GM12874 (cell line): Measurements from ENCODE around the gene SSTR4.

Experiments used
- CTCF ChIP-seq: IDR thresholded peaks from 2 replicates; pipeline ENCODE4 v1.5.1; 2011; ENCODE audit warnings: low read depth, mild to moderate bottlenecking, control low read depth, low read length, moderate library complexity; ENCODE audit not compliant: insufficient read depth

The SSTR4 gene

GRCh38 chr20:23085436-23086055 is 50.4 kb downstream of the SSTR4 start:
- no peak for TF ChIP-seq CTCF

- TF ChIP-seq CTCF = no peak
Observed at GRCh38 chr20:23086056-23086566, 51.0 kb downstream of the SSTR4 start, which contains the start of gene CD93. TSS of gene CD93 (minus strand) at chr20:23086324. CDS start at chr20:23086192, 132 bp downstream.

GRCh38 chr20:23086931-23087411 is 51.9 kb downstream of the SSTR4 start:
- TF ChIP-seq CTCF = no peak

- no peak for TF ChIP-seq CTCF
Observed at GRCh38 chr20:23087587-23088251, 52.6 kb downstream of the SSTR4 start.
